Loucy (cell line): Measurements from ENCODE around the gene TFPI.
A peak's percentile ranks its signal among the peaks of the same experiment; 100 is the strongest.

Source experiments
- H2AFZ ChIP-seq: fragments of 200-600 bp; sonication (generic); 2 replicates; pipeline ENCODE4 v1.6.0; 2016; ENCODE audit warnings: antibody characterized with exemption, mild to moderate bottlenecking, low read length, moderate library complexity
- H3F3A ChIP-seq: fragments of 200-600 bp; 2 replicates; pipeline ENCODE4 v1.6.0; 2016; ENCODE audit warnings: antibody characterized with exemption, low read depth, mild to moderate bottlenecking
- H3K27me3 ChIP-seq: fragments of 200-600 bp; sonication (generic); 2 replicates; pipeline ENCODE4 v1.6.1; 2014; ENCODE audit warnings: low read length, mild to moderate bottlenecking; ENCODE audit not compliant: insufficient read depth, poor library complexity, severe bottlenecking
- H3K36me3 ChIP-seq: fragments of 200-600 bp; sonication (generic); 2 replicates; pipeline ENCODE4 v1.6.1; 2016; ENCODE audit warnings: low read length; ENCODE audit not compliant: insufficient read depth
- H3K4me1 ChIP-seq: fragments of 200-600 bp; sonication (generic); 2 replicates; pipeline ENCODE4 v1.5.1; 2014; ENCODE audit warnings: low read length, mild to moderate bottlenecking; ENCODE audit not compliant: insufficient read depth, poor library complexity, severe bottlenecking
- H3K4me2 ChIP-seq: fragments of 200-600 bp; sonication (generic); 2 replicates; pipeline ENCODE4 v1.6.0; 2014; ENCODE audit warnings: antibody characterized with exemption, low read length, low read depth, mild to moderate bottlenecking; ENCODE audit not compliant: poor library complexity, severe bottlenecking
- H3K4me3 ChIP-seq: fragments of 200-600 bp; sonication (generic); 2 replicates; pipeline ENCODE4 v1.5.1; 2014; ENCODE audit warnings: low read length, mild to moderate bottlenecking, mixed read lengths; ENCODE audit not compliant: poor library complexity, severe bottlenecking
- H3K79me2 ChIP-seq: fragments of 200-600 bp; sonication (generic); 2 replicates; pipeline ENCODE4 v1.6.1; 2014; ENCODE audit warnings: low read length; ENCODE audit not compliant: insufficient read depth
- H3K9ac ChIP-seq: fragments of 200-600 bp; sonication (generic); 2 replicates; pipeline ENCODE4 v1.6.0; 2014; ENCODE audit warnings: mild to moderate bottlenecking, low read depth, low read length, moderate library complexity; ENCODE audit not compliant: poor library complexity, severe bottlenecking
- H3K9me2 ChIP-seq: fragments of 200-600 bp; sonication (generic); replicated peaks from 2 replicates; pipeline ENCODE4 v1.6.1; 2016; ENCODE audit warnings: low read depth, low read length, mixed read lengths
- H3K9me3 ChIP-seq: fragments of 200-600 bp; sonication (generic); 2 replicates; pipeline ENCODE4 v1.6.1; 2014; ENCODE audit warnings: mild to moderate bottlenecking, antibody characterized with exemption, low read length, low read depth; ENCODE audit not compliant: insufficient read depth
- H4K20me1 ChIP-seq: fragments of 200-600 bp; sonication (generic); 2 replicates; pipeline ENCODE4 v1.6.0; 2014; ENCODE audit warnings: antibody characterized with exemption, low read length, mild to moderate bottlenecking; ENCODE audit not compliant: insufficient read depth, poor library complexity, severe bottlenecking
- CTCF ChIP-seq: fragments of 200-600 bp; sonication (generic); conservative IDR thresholded peaks from 2 replicates; pipeline ENCODE4 v1.5.1; 2014; ENCODE audit warnings: mild to moderate bottlenecking, antibody characterized with exemption, low read length
- EZH2phosphoT487 ChIP-seq: fragments of 200-600 bp; IDR thresholded peaks from 2 replicates; pipeline ENCODE4 v1.6.1; 2018; ENCODE audit warnings: antibody characterized with exemption, mild to moderate bottlenecking, moderate library complexity, borderline replicate concordance

Gene TFPI

GRCh38 chr2:187569571-187569970 is 15.3 kb upstream of the TFPI start:
- no peaks in the 10 kb centered on the region for H3K9me3 ChIP-seq
- H3K27me3 ChIP-seq, result no peaks in the 10 kb centered on the region
- H3K4me1 ChIP-seq, result no peaks in the 10 kb centered on the region
- no peaks in the 10 kb centered on the region for H3F3A ChIP-seq
- H3K9ac ChIP-seq, result no peak overlapping the region
- TF ChIP-seq EZH2phosphoT487 (no peak), CTCF (no peak)
- H2AFZ ChIP-seq, result 0 out of 2 replicates have a peak overlapping the region, but pooled peaks have one; percentile 6
- no peaks in the 10 kb centered on the region for H4K20me1 ChIP-seq
- H3K79me2 ChIP-seq, result no peaks in the 10 kb centered on the region
- no peak overlapping the region for H3K4me2 ChIP-seq
- H3K4me3 ChIP-seq, result no peak overlapping the region
- H3K9me2 ChIP-seq, result no peaks in the 10 kb centered on the region
- no peaks in the 10 kb centered on the region for H3K36me3 ChIP-seq

DNA sequence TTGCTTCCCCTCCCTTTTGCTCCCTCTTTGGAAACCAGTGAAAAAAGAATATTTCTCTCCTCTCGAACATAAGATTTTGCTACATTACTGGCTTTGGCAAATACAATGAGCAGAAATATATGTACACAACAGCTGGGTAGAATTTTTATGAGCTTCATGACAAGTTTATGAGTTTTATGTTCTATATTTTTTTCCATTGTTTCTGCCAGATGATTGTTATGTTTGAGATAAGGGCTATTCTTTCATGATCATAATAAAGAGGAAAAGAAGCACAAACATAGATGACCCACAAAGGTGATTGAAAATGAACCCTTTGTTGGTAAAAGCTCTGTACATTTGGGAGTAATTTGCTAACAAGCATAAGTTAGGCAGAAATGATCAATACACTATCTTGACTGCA is 14.8 kb upstream of the TFPI start:
- H3K4me3 ChIP-seq, result no peak overlapping the region
- H3K36me3 ChIP-seq, result no peaks in the 10 kb centered on the region
- TF ChIP-seq EZH2phosphoT487, result no peak
- no peak for TF ChIP-seq CTCF
- H3K27me3 ChIP-seq, result no peaks in the 10 kb centered on the region
- no peaks in the 10 kb centered on the region for H3K9me3 ChIP-seq
- H2AFZ ChIP-seq, result 0 out of 2 replicates have a peak overlapping the region, but pooled peaks have one; percentile 6
- H3K9ac ChIP-seq, result no peak overlapping the region
- no peaks in the 10 kb centered on the region for H3F3A ChIP-seq
- H4K20me1 ChIP-seq, result no peaks in the 10 kb centered on the region
- no peaks in the 10 kb centered on the region for H3K79me2 ChIP-seq
- no peak overlapping the region for H3K4me2 ChIP-seq
- no peaks in the 10 kb centered on the region for H3K4me1 ChIP-seq
- no peaks in the 10 kb centered on the region for H3K9me2 ChIP-seq

GRCh38 chr2:187567126-187567525 is 12.9 kb upstream of the TFPI start:
- no peak for TF ChIP-seq EZH2phosphoT487
- TF ChIP-seq CTCF, result no peak
- Histone ChIP-seq H3K36me3 (no peaks in the 10 kb centered on the region), H3K27me3 (no peaks in the 10 kb centered on the region), H3K9me3 (no peaks in the 10 kb centered on the region), H2AFZ (no peak overlapping the region), H3K4me3 (no peak overlapping the region), H3K9me2 (no peaks in the 10 kb centered on the region), H3K9ac (no peak overlapping the region), H3K4me2 (no peak overlapping the region), H4K20me1 (no peaks in the 10 kb centered on the region), H3K4me1 (no peaks in the 10 kb centered on the region), H3K79me2 (no peaks in the 10 kb centered on the region), H3F3A (no peaks in the 10 kb centered on the region)
